H1 (cell line): ENCODE data around the gene ZNF846. TPM values are rescaled to one million over a fixed set of nuclear protein-coding genes. Genes with fewer than 3 reads are reported as not detected.

Experiments used
- CTCF ChIA-PET: fragments of 300-600 bp; sonication (Branson Sonifier 250); formaldehyde crosslinking; loops from one replicate; lab custom pipeline; 2021; ENCODE audit not compliant: partially characterized antibody; lab: Charles Lee
- POLR2A ChIA-PET: fragments of 300-600 bp; sonication (Branson Sonifier 250); formaldehyde crosslinking; loops from one replicate; lab custom pipeline; 2021; ENCODE audit warnings: inconsistent platforms; ENCODE audit not compliant: partially characterized antibody; lab: Charles Lee
- DNase-seq, 2 experiments: peaks; one replicate each; pipeline versions ENCODE4 v3.0.0 to v3.0.0-alpha.2; 2010 to 2022; ENCODE audit warnings: low spot score in 2 of 2, low read depth in 1 of 2, mixed read lengths in 1 of 2
- FAIRE-seq: peaks from 2 replicates; lab custom pipeline; 2011; peaks lifted over from hg19 to GRCh38; lab: Jason Lieb, UNC
- H2AFZ ChIP-seq: 2 replicates; pipeline ENCODE4 v1.8.1; 2012; ENCODE audit warnings: low read length, inconsistent platforms
- H2AK5ac ChIP-seq: 2 replicates; pipeline ENCODE4 v1.6.1; 2013; ENCODE audit warnings: low read depth, low read length
- H2BK120ac ChIP-seq: replicated peaks from 2 replicates; pipeline ENCODE3; 2013; ENCODE audit warnings: low read depth, low read length, inconsistent platforms
- H2BK12ac ChIP-seq: 2 replicates; pipeline ENCODE4 v1.6.1; 2013; ENCODE audit warnings: low read depth, low read length
- H2BK15ac ChIP-seq: 2 replicates; pipeline ENCODE4 v1.6.1; 2013; ENCODE audit warnings: low read length
- H2BK20ac ChIP-seq: 2 replicates; pipeline ENCODE4 v1.6.1; 2013; ENCODE audit warnings: low read length
- H2BK5ac ChIP-seq: 2 replicates; pipeline ENCODE4 v1.6.1; 2013; ENCODE audit warnings: low read depth, low read length
- H3K14ac ChIP-seq: 2 replicates; pipeline ENCODE4 v1.6.1; 2013; ENCODE audit warnings: inconsistent platforms; ENCODE audit not compliant: insufficient read length
- H3K18ac ChIP-seq: 2 replicates; pipeline ENCODE4 v1.6.1; 2013; ENCODE audit warnings: low read length; ENCODE audit errors: extremely low read depth
- H3K23ac ChIP-seq: 2 replicates; pipeline ENCODE4 v1.6.1; 2013; ENCODE audit warnings: inconsistent platforms; ENCODE audit not compliant: insufficient read length
- H3K23me2 ChIP-seq: 2 replicates; pipeline ENCODE4 v1.6.1; 2013; ENCODE audit warnings: low read depth, low read length
- H3K27ac ChIP-seq: 2 replicates; pipeline ENCODE4 v1.6.1; 2011; ENCODE audit warnings: low read depth, low read length, inconsistent platforms
- H3K27me3 ChIP-seq, 4 experiments: replicated peaks in 1 of 4; 1 replicate in 1 of 4; 2 replicates in 3 of 4; pipeline versions ENCODE4 v1.6.1 to v1.8.1; 2011 to 2013; ENCODE audit warnings: low read length in 3 of 4, mild to moderate bottlenecking in 3 of 4, inconsistent platforms in 2 of 4, mixed read lengths in 2 of 4, moderate library complexity in 1 of 4; ENCODE audit not compliant: control insufficient read depth in 3 of 4, insufficient read depth in 3 of 4; ENCODE audit errors: extremely low read depth in 1 of 4
- H3K36me3 ChIP-seq, 4 experiments: 2 replicates each; pipeline versions ENCODE4 v1.6.1 to v1.8.1; 2011 to 2013; ENCODE audit warnings: mild to moderate bottlenecking in 4 of 4, low read length in 3 of 4, moderate library complexity in 2 of 4, control low read depth in 1 of 4, inconsistent platforms in 1 of 4; ENCODE audit not compliant: insufficient read depth in 4 of 4, control insufficient read depth in 2 of 4
- H3K4ac ChIP-seq: replicated peaks from 2 replicates; pipeline ENCODE3; 2013; ENCODE audit warnings: low read length, low read depth, mixed read lengths, inconsistent platforms; ENCODE audit not compliant: insufficient read length
- H3K4me1 ChIP-seq, 4 experiments: replicated peaks in 1 of 4; 1 replicate in 1 of 4; 2 replicates in 3 of 4; pipeline versions ENCODE4 v1.6.1 to v1.8.1; 2011 to 2013; ENCODE audit warnings: low read length in 3 of 4, inconsistent platforms in 2 of 4, mixed read lengths in 1 of 4; ENCODE audit not compliant: insufficient read depth in 4 of 4, control insufficient read depth in 3 of 4
- H3K4me2 ChIP-seq, 2 experiments: 2 replicates each; pipeline versions ENCODE4 v1.6.1 to v1.8.1; 2011 to 2013; ENCODE audit warnings: low read depth in 2 of 2, low read length in 2 of 2, control low read depth in 1 of 2, inconsistent platforms in 1 of 2, mild to moderate bottlenecking in 1 of 2; ENCODE audit not compliant: insufficient read depth in 1 of 2
- H3K4me3 ChIP-seq, 4 experiments: fragments of 200-600, 300-600 bp in 1 of 4; sonication (generic), shearing (Covaris generic), sonication (Bioruptor Twin) in 1 of 4; 2 replicates each; pipeline versions ENCODE4 v1.5.1 to v1.8.1; 2011 to 2016; ENCODE audit warnings: low read length in 4 of 4, low read depth in 3 of 4, control low read depth in 2 of 4, inconsistent platforms in 2 of 4, mild to moderate bottlenecking in 2 of 4, mixed read lengths in 1 of 4, moderate library complexity in 1 of 4; ENCODE audit not compliant: insufficient read depth in 2 of 4; ENCODE audit errors: extremely low read depth in 1 of 4
- H3K56ac ChIP-seq: replicated peaks from 2 replicates; pipeline ENCODE3; 2013; ENCODE audit warnings: low read depth, mild to moderate bottlenecking, mixed read lengths, low read length, inconsistent platforms; ENCODE audit not compliant: insufficient read length
- H3K79me1 ChIP-seq: 2 replicates; pipeline ENCODE4 v1.6.1; 2013; ENCODE audit warnings: low read depth, low read length, control low read depth
- H3K79me2 ChIP-seq, 2 experiments: 2 replicates each; pipeline versions ENCODE4 v1.6.1 to v1.8.1; 2012 to 2013; ENCODE audit warnings: low read length in 2 of 2, mild to moderate bottlenecking in 2 of 2, inconsistent platforms in 1 of 2; ENCODE audit not compliant: insufficient read depth in 2 of 2, control insufficient read depth in 1 of 2
- H3K9ac ChIP-seq, 4 experiments: replicated peaks in 1 of 4; 1 replicate in 1 of 4; 2 replicates in 3 of 4; pipeline versions ENCODE4 v1.6.1 to v1.8.1; 2011 to 2013; ENCODE audit warnings: low read depth in 3 of 4, low read length in 3 of 4, control low read depth in 2 of 4, mild to moderate bottlenecking in 2 of 4, moderate library complexity in 2 of 4, inconsistent platforms in 1 of 4; ENCODE audit errors: extremely low read depth in 1 of 4
- H3K9me3 ChIP-seq, 2 experiments: 2 replicates each; pipeline versions ENCODE4 v1.6.1 to v1.8.1; 2012 to 2013; ENCODE audit warnings: mild to moderate bottlenecking in 2 of 2, moderate library complexity in 2 of 2, control low read depth in 1 of 2, inconsistent platforms in 1 of 2, low read depth in 1 of 2, low read length in 1 of 2, mixed read lengths in 1 of 2; ENCODE audit not compliant: insufficient read depth in 2 of 2
- H4K20me1 ChIP-seq, 2 experiments: replicated peaks in 1 of 2; 2 replicates each; pipeline versions ENCODE3 to v1.8.1; 2011 to 2013; ENCODE audit warnings: inconsistent platforms in 2 of 2, low read length in 2 of 2, mild to moderate bottlenecking in 1 of 2; ENCODE audit not compliant: insufficient read depth in 2 of 2, control insufficient read depth in 1 of 2
- H4K5ac ChIP-seq: 2 replicates; pipeline ENCODE4 v1.6.1; 2013; ENCODE audit warnings: low read length, low read depth, mixed read lengths, inconsistent platforms; ENCODE audit not compliant: insufficient read length
- H4K8ac ChIP-seq: 2 replicates; pipeline ENCODE4 v1.8.0; 2013; ENCODE audit warnings: mild to moderate bottlenecking, moderate library complexity, low read length, inconsistent platforms; ENCODE audit not compliant: insufficient read depth; ENCODE audit errors: extremely low read depth
- H4K91ac ChIP-seq: replicated peaks from 2 replicates; pipeline ENCODE3; 2013; ENCODE audit warnings: low read length, mixed read lengths, inconsistent platforms; ENCODE audit not compliant: insufficient read length
- CBX8 ChIP-seq: fragments of 300-800, 300-1000 bp; sonication (generic); IDR thresholded peaks from 2 replicates; pipeline ENCODE4 v1.7.1; 2016; ENCODE audit warnings: low read depth, low read length, borderline replicate concordance
- CREB1 ChIP-seq: IDR thresholded peaks from 2 replicates; pipeline ENCODE4 v1.6.1; 2012; ENCODE audit warnings: inconsistent platforms
- FOSL1 ChIP-seq: IDR thresholded peaks from 2 replicates; pipeline ENCODE4 v1.6.1; 2011; ENCODE audit warnings: mild to moderate bottlenecking, low read depth, low read length, moderate library complexity; ENCODE audit not compliant: insufficient read depth
- MAFK ChIP-seq: IDR thresholded peaks from 2 replicates; pipeline ENCODE4 v1.6.1; 2012; ENCODE audit warnings: low read depth, mild to moderate bottlenecking, improper control_type of control experiment, low read length
- POLR2AphosphoS5 ChIP-seq: IDR thresholded peaks from 2 replicates; pipeline ENCODE4 v1.6.1; 2011; ENCODE audit warnings: low read depth, low read length
- RFX5 ChIP-seq: IDR thresholded peaks from 2 replicates; pipeline ENCODE4 v1.6.1; 2011; ENCODE audit warnings: low read depth, low read length, improper control_type of control experiment, borderline replicate concordance
- SAP30 ChIP-seq: fragments of 300-600 bp; sonication (generic); IDR thresholded peaks from 2 replicates; pipeline ENCODE4 v1.7.1; 2012; ENCODE audit warnings: low read length, moderate library complexity, mild to moderate bottlenecking, inconsistent platforms; ENCODE audit not compliant: insufficient read depth, insufficient replicate concordance
- TAF7 ChIP-seq: optimal IDR thresholded peaks from 2 replicates; pipeline ENCODE3; 2011; ENCODE audit warnings: low read depth, mild to moderate bottlenecking, inconsistent platforms, low read length, moderate library complexity, borderline replicate concordance
- TEAD4 ChIP-seq: IDR thresholded peaks from 2 replicates; pipeline ENCODE4 v1.6.1; 2012; ENCODE audit warnings: low read depth, low read length, inconsistent platforms, mixed read lengths
- WGBS, 2 experiments: shearing (Covaris generic) in 1 of 2; methylation state at CpG; one replicate each; pipeline versions ENCODE4 v1.1.6 to v1.1.7; 2013 to 2015; ENCODE audit warnings: low lambda C conversion rate in 2 of 2, mixed read lengths in 2 of 2, inconsistent platforms in 1 of 2, low coverage in 1 of 2, missing lambda C conversion rate in 1 of 2; ENCODE audit not compliant: insufficient replicate concordance in 2 of 2, insufficient coverage in 1 of 2, insufficient read length in 1 of 2; ENCODE audit errors: extremely low coverage in 1 of 2, missing lambda C conversion rate in 1 of 2; 5-methylcytosine and 5-hydroxymethylcytosine counted together
- polyA plus RNA-seq, 7 experiments: library from polyadenylated mRNA; depleted of rRNA in 3 of 7; stranded (reverse) in 5 of 7; unstranded in 2 of 7; fragments of >200 nt in 5 of 7; fragments of 200-250 nt in 2 of 7; gene quantifications; 1 replicate in 5 of 7; 2 replicates in 1 of 7; 4 replicates in 1 of 7; pipeline versions ENCODE4 v1.2.1 to v1.2.3, GENCODE V29; 2011 to 2013; ENCODE audit warnings: missing spikeins in 2 of 7, mixed read lengths in 2 of 7
- total RNA-seq: library from RNA; stranded (reverse); fragmentation: NEBNext Ultra II Directional; extraction: Animal tissue kit (Norgen Biotek cat#: 25700); gene quantifications from 2 replicates; pipeline ENCODE4 v1.2.1, GENCODE V29; 2021
- TF ChIP-seq, protein P1 (sequence below): IDR thresholded peaks from 2 replicates; pipeline ENCODE4 v1.6.1; 2011; ENCODE audit warnings: low read depth, mild to moderate bottlenecking, low read length; ENCODE audit not compliant: insufficient read depth

The ZNF846 gene
- total and polyA plus RNA-seq, 2 of the 8 experiments (the other 6 are each of a cell fraction or from before 2014, with no cell fraction given), result 4.5 to 9.0 TPM

DNA sequence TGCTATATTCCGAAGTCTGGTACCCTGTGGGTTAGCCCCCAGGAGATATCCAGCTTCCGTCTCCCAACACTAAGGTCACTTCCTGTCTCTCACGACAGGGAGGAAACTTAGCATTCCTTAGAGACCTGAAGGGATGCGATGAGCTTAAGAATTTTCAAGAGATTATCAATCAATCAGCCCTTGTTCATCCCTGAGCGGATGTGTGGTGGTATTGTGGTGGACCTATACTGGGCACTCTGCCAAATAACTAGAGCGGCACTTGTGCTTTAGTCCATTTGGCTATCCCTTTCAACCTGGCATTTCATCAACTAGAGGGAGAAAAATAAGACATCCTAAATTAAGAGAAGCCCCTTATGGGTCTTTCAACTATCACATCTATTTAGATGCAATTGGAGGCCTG, 62.7 kb downstream of the ZNF846 start:
- ChIA-PET CTCF (interaction anchor here (0.7 kb wide), 1 partner anchor 11 kb away, joined by 3 read pairs; no protein-coding TSS in a partner anchor), POLR2A (no interaction called here)
- 90% methylated on average over 6 of the region's 6 CpGs; no CpG with 5 or more reads in 1 of the 2 experiments for WGBS, 2 experiments
- Histone ChIP-seq H3K4ac (no peak overlapping the region), H2BK15ac (no peak overlapping the region), H2BK20ac (no peak overlapping the region), H3K9ac (no peak overlapping the region), H4K91ac (no peak overlapping the region), H3K4me1 (no peaks in the 10 kb centered on the region), H3K56ac (no peak overlapping the region), H4K5ac (no peak overlapping the region), H3K79me2 (no peaks in the 10 kb centered on the region), H4K20me1 (no peaks in the 10 kb centered on the region), H4K8ac (no peak overlapping the region), H3K27me3 (no peaks in the 10 kb centered on the region), H3K36me3 (no peaks in the 10 kb centered on the region), H3K23me2 (no peaks in the 10 kb centered on the region), H3K4me2 (no peak overlapping the region), H2AK5ac (no peak overlapping the region), H3K27ac (no peak overlapping the region), H2AFZ (no peak overlapping the region), H2BK5ac (no peak overlapping the region), H3K23ac (no peak overlapping the region), H3K14ac (no peak overlapping the region), H2BK120ac (no peak overlapping the region), H3K18ac (no peak overlapping the region), H2BK12ac (no peak overlapping the region), H3K9me3 (peaks cover 9 to 11% of the 10 kb centered on the region in 2 experiments; a peak in 3 of 4 replicates), H3K4me3 (no peak overlapping the region), H3K79me1 (no peaks in the 10 kb centered on the region)
- DNase-seq, result no peak
- no peak for FAIRE-seq
- TF ChIP-seq SAP30 (no peak), RFX5 (no peak), MAFK (no peak), CREB1 (no peak), FOSL1 (no peak), TAF7 (no peak), CBX8 (no peak), TEAD4 (no peak), POLR2AphosphoS5 (no peak)
- TF ChIP-seq, protein P1, sequence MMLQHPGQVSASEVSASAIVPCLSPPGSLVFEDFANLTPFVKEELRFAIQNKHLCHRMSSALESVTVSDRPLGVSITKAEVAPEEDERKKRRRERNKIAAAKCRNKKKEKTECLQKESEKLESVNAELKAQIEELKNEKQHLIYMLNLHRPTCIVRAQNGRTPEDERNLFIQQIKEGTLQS, result no peak
